Cardiac septum (tissue), 1 donor: ENCODE data around the gene FBXW12. TPM values are rescaled to one million over a fixed set of nuclear protein-coding genes. Genes with fewer than 3 reads are reported as not detected.

Experiments
- DNase-seq: peaks from one replicate; pipeline ENCODE4 v3.0.0-alpha.2; 2020; ENCODE audit warnings: low spot score
- intact Hi-C: fragments of 100-400 bp; cut with DNase I; formaldehyde crosslinking; loops from one replicate; pipeline ENCODE4 v1.14.0; 2022
- total RNA-seq: library from RNA; stranded (reverse); fragmentation: NEBNext Ultra II Directional; extraction: Animal tissue kit (Norgen Biotek cat#: 25700); gene quantifications from one replicate; pipeline ENCODE4 v1.2.1, GENCODE V29; 2021
- donor health status: DM: no; HTN: no; CAD: no.

Gene FBXW12
- total RNA-seq, 1 donor from 2014 or later: not detected

DNA sequence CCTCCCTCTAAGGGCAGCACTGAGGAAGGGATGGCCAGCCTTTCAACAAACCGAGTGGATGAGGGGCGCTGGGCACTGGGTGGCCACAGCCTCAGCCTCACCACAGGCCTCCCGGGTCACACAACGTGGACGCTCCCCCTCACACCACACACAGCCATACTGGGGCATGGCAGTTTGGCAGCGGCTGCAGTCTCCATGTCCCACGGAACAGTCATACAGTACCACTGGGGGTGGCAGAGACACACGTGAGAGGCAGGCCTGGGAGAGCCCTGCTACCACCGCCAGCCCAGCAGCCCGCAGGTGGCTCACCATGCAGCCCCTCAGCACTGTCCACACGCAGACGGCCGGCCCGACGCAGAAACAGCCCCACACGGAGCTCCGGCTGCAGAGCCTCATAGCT lies 46.1 kb downstream of the FBXW12 start:
- DNase-seq: no peak
- intact Hi-C loops: no loop called here

DNA sequence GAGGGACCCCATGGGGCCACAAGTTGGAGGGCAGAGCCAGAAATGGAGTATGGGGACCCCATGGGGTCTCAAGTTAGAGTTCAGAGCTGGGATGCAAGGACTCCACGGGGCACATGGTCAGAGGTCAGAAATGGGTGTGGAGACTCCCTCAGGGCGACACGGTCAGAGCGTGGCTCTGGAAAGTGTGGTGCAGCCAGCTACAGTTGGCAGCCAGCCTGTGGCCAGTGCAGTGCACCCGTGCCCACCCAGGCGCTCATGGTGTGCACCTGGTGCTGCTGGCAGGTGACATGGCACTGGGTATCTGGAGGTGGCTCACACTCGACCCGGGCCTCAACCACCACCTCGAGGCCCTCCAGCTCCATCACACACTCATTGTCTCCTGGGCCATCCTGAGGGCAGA lies 46.6 kb downstream of the FBXW12 start:
- no peak for DNase-seq
- intact Hi-C loops: no loop called here

DNA sequence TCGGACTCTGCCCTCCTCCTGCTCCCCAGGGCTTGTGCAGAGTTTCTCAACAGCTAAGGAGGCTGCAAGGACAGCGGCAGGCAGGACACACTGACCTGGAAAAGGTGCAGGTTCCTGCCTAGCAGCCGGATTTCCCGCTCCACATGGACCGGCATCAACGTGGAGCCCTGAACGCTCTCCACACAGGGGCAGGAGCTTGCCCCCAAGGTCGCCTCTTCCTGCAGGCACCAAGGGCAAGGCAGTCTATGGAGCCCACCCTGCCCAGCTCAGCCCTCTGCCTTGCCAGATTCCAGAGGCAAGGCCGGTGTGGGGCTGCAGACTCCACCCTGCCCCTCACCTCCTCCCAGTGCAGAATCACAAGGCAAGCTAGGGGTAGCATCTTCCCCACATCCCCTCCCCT lies 47.1 kb downstream of the FBXW12 start:
- intact Hi-C loops: no loop called here
- no peak for DNase-seq

DNA sequence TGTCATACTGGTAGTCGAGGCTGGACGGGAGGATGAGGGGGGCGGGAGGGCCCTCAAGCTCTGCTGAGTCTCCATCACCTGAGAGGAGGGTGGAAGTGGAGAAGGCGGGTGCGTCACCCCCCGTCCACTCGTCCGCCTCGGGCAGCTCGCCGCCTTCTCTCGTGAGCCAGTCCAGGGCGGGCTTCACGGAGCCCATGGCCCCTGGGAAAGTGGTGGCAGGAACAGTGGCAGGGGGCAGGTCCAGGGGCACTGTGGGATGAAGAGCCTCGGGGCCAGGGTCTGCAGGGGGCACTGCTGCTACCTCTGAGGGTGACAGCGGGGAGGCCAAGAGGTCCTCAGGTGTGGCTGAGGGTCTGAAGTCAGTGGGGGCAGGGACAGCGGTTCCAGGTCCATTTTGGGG lies 47.6 kb downstream of the FBXW12 start:
- no peak for DNase-seq
- intact Hi-C loops: no loop called here

DNA sequence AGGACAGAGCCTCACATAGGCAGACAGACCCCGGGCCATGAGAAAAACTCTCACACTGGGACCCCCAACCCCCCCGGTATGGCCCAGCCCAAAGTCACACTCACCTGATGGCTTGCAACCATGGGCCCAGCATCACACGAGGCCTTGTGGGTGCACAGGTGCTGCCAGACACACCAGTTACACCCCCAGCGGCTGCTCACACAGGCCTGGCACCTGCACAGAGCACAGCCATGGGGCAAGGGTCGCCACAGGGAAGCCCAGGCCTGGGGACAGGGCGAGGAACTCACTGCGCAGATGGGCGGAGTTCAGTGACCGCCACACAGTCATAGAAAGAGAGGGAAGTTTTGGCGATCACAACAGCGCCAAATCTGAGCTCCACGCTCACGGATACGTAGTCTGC lies 48.5 kb downstream of the FBXW12 start:
- intact Hi-C loops: no loop called here
- DNase-seq: no peak

DNA sequence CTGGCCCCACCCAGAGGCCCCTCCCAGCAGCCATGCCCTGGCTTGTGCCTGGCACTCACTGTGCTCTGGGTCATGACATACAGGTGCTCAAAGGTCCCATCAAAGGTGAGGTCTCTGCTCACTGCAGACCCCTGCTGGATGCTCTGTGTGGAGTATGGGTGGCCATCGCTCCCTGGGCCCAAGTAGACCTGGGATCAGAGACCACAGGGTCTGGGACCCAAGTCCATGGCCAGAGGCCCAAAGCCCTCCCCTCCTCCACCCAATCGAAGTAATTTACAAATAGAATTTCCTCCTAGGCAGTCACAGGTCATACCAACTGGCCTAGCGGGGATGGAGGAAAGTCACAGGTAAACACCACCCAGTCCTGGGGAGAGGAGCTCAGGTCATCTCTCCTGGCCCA lies 50.3 kb downstream of the FBXW12 start:
- intact Hi-C loops: no loop called here
- DNase-seq: no peak

DNA sequence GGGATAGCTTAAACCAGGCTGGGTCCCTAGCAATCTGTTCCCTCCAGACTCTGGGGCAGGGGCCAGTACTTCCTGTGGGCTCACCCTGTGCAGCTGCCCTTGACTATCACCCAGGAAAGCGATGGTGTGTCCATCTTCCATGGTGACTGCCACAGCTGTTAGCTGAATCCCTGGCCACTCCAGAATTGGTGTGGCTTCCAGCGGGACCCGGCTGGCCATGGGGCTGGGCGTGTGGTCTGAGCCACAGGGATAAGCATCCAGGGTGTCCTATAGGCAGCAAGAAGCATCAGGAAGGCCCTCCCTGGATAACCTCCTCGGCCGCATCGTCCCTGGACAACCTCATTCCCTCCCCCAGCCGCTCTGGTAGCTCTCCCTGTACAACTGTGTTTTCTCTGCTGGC lies 50.7 kb downstream of the FBXW12 start:
- no peak for DNase-seq
- intact Hi-C loops: no loop called here

DNA sequence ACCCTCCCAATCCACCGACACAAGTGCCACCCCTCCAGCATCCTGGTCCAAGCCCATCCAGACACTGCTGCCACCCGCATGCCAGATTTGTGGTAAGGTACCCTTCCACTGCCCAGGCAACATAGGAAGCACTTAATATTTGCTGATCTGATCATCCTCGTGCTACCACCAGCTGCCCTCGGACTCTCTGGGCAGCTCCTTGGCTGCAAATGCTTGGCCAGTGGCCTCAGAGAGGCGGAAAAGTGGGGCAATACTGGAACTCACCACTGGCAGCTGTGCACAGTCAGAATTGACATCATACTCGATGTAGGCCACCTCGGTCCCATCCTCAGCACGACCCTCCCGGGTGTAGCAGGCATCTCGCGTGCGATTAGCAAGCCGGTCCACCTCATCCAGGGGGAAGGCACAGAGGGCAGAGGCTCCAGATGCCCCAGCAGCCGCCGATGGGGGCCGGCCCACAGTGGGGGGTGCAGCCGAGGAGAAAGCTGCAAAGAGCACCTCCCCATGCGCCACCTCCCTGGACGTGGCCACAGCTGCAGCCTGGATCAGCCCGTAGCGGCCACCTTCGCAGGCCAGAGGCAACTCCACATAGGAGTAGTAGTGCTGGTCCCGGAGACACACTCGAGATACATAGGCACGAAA lies 51.3 kb downstream of the FBXW12 start:
- DNase-seq: no peak
- intact Hi-C loops: no loop called here

DNA sequence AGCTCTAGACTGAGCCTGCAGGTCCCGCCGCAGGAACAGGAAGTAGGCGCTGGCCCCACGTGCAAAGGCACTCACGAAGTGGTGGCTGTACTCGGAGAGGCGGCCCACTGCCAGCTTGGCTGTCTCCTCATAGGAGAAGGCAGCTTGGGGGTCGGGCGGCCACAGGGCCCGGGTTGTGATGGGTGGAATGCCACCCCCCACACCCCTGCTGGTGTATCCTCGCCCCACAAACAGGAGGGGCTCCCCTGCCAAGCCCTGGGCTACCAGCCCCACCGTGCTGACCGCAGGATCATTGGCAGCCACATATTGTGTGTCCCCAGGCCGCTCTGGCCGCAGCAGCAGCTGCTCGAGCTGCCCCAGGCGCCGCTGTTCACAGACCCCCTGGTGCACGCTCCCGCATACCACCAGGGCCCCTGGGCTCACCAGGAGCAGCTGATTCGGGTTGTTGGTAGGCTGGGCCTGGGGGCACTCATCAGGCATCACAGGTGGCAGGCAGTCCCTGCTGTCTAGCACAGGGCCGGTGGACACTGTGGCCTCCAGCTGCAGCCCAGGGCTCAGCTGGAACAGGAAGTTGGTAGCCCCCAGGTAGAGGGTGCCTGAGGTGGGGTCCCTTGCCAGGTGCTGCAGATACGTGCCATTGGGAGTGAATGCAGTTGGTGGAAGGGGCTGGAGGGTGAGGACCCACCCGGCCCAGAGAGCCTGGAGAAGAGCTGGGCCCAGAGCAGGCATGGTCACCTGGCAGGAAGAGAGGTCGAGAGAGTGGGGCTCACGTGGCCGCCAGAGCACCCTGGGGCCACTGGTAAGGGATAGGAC lies 52.1 kb downstream of the FBXW12 start:
- no peak for DNase-seq
- intact Hi-C loops: no loop called here

DNA sequence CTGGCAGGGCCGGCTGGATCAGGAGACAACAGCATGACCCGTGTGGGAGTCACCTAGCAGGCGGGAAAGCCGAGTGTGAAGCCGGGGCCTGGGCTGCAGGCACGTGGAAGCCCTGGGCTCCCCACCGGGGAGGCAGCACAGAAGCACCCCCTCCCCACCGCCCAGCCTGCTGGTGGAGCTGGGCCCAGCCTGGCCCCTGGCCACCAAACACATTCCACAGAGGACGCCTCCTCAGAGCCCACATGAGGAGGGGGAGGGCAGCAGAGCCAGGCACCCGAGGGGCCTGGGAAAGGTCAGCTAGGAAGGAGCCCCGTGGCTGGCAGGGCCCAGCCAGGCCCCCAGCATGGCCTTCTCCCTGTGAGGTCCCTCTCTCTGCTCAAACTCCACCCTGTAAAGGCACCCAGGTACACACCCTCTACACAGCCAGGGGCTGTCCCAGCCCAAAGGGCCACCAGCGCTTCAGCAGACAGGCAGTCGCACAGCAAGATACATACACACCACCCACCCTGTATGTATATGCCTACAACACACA lies 53.3 kb downstream of the FBXW12 start:
- DNase-seq: no peak
- intact Hi-C loops: no loop called here

DNA sequence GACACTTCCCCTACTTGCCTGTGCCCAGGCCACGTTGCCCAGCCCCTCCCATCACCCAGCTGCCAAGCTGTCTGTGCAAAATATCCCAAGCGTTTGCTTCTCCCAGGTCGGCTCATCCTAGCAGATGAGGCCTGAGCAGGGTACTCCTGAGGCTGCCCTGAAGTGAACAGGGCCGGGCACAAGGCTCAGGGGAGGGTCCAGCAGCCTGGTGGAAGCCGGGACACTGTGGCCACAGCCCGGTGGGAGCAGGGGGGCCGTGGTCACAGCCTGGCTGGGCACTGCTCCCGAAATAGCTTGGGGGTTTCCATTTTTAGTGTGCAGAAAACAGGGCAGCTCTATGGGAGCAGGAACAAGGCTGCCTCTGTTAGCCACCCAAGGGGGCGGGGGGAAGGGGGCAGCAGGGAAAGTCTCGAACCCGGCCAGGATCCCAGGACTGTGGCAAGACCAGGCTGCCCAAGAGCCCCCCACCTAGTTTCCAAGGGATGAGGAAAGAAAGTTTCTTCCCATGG lies 54.4 kb downstream of the FBXW12 start:
- intact Hi-C loops: no loop called here
- DNase-seq: peak; percentile 81

DNA sequence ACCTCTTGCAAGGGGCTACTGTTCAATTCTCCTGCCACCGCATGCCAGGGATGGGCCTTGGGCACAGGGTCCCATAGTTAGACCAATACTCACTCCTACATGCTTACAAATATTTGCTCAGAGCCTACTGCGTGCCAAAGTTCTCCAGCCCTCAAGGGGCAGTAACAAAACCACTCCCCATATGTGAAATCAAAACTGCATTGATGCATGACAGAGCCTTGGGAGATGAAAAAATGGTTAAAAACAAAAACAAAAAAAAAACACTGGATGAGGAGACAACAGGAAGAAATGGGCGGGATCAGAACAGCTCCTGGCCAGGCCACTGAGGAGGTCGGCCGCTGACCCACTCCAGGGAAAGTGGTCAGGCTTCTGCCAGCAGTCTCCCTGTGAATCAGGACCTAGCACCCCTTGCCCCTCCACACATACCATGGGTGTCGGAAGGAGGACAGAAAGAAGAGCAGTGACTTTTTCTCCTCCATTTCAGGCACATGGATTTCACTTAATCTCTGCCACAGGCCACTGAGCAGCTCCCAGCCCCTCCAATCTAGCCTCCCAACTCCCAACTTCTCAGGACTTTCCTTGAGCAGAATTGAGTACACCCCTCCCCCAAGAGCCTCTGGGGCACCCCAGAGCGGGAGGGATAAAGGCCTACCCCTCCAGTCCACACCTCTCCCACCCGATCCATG lies 55.1 kb downstream of the FBXW12 start:
- intact Hi-C loops: no loop called here

DNA sequence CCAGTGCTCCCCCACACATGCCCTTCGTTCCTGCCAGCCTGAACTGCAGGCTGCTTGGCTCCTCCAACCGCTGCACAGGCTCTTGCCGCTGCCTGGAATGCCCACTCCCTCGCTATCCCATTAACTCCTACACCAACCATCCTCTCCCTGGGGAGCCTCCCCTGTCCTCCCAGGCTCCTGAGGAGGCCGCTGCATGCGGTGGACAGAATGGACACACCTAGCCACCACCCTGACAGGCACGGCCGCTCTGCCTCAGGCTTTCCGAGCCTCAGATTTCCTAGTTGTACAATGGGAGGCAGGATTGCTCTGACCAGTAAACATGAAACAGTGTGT lies 55.6 kb downstream of the FBXW12 start:
- intact Hi-C loops: no loop called here
- DNase-seq: no peak

More for the DNA sequence above, 55.1 kb downstream of the FBXW12 start:
- DNase-seq: no peak

DNA sequence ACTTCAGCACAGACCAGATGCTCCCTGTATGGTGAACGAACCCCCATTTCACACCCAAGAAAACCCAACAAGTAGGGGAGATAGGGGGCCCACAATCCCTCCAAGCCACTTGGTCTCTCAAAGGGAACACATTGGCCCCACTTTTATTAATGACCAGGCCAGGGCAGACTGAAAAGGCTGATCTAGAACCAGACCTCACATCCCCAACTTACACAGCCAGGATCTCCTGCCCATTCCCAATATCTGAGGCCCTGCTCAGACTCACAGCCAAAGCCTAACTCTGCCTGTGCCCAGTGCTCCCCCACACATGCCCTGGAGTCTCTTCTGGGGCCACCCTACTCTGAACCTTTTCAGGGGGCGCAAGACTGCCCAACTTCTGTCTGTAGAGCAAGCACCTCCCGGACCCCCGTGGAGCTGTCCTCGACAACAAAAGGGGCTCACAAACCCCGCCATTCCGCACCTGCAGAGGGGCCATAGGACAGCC lies 56.1 kb downstream of the FBXW12 start:
- intact Hi-C loops: no loop called here
- no peak for DNase-seq

DNA sequence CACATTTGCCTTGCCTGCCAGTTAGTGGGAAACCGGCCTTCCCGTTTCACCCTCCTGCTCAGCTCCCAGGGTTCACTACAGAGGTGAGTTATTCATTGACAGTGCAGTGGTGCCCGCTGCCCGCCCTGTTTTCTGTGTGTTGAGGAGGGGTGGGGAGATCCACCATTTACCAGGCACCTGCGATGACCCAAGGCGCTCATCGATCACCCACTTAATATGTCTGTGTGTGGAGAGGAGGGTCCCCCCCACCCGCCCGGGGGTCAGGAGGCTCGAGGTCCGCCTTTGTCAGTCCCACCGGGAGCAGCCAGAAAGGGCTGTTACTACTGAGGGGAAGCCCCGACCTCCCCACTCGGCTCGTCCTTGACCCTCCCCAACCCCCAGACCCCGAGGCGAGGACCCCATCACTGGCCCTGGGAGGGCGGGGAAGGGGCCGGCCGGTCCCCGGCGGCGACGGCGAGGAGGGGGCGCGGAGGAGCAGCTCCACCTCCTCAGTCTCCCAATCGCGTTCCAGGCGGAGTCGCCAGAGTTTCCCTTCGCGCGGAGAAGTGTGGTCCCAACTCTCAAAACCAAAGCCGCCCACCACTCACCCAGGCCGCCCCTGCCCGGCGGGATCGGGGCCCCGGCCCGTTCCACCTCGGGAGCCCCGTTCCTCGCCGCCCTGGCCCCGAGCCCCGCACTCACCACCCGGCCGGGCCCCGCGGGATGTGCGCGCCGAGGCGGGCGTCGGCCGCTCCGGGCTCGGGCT lies 56.7 kb downstream of the FBXW12 start:
- no peak for DNase-seq
- intact Hi-C loops: no loop called here

DNA sequence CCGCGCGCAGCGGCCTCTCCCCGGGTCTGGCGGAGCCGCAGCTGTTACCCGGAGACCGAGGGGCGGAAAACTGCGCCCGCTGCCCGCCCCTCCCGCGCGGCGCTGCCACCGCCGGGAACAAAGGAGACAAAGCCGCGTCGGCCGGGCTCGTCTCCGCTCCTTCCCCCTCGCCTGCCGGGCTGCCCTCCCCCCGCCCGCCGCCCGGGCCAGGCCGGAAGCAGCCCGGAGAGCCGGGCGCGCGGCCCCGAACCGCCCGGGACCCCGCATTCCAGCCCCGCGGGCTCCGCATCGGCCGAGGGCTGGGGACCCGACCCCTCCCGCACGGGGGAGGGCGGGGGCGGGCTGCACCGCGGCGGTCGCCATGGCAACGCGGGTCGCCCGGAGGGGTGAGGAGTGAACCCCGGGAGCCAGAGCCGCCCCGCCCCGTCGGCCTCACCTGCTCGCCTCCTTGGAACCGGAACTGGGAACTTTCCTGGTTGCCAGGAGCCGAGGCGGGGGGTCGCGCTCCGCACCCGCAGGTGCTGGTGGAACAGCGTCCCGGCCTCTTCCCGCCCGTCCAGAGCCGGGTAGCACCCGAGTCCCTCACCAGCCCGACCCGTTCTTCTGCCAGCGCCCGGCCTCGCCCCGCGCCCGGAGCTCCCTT lies 57.4 kb downstream of the FBXW12 start:
- intact Hi-C loops: no loop called here
- peak; percentile 84 for DNase-seq

DNA sequence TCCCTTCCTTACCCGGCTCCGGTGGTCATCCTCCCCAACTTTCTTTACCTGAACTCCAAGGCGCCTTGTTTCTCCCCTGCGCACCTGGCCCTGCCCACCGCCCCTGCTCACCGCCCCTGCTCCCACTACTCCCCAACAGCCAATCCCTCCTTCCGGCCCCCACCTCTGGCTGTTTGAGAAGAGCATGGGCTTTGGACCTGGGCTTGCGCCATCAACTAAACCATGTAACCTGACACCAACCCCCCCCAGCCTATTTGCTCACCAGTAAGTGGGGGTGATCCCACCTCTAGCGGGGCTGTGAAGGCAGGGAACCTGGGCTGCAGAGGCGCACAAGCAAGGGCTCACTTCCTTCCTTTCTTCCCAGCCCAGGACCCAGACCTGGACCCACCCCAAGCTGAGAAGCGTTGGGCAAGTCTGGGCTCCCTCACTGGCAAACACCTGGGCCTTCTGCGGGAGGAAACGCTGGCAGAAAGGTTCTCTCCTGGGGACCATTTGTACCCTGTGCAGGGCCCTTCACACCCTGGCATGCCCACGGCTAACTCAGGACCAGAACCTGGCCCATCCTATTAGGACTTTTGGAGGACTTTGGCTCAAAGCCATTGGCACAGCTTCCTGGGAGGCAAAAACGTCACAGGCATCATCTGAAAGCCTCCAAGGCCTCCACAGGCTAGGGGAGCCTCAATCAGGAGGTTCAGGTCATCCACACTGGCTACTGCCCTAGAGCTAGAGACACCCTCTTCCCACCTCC lies 58.1 kb downstream of the FBXW12 start, which contains the start of gene PLXNB1:
Gene PLXNB1 (minus strand): TSS at position 127 of the 748 bp plus-strand sequence. CDS start 5,475 bp downstream, outside the sequence.
- DNase-seq: no peak
- intact Hi-C loops: no loop called here

DNA sequence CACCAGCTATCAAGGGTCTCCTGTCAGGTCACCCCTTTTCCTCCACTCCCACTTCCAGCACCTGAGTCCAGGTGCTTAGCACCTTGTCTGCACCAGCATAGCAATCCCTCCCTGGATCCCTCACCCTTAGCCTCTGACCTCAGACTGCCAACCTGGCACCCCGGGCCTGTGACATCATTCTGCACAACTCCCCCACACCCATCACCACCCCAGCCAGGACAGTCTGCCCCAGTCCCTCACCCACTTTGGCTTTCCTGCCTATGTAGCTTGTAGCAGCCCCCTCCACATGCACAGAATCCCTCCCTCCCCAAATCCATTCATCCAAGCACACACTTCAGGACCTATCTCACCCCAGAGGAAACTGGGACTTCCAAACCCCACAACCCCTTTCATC lies 58.7 kb downstream of the FBXW12 start:
- DNase-seq: no peak
- intact Hi-C loops: no loop called here
